HEK293 (cell line): ENCODE measurements around the gene GLMP.

Experiments used
- CTCF ChIP-seq: fragments of 450-650 bp; formaldehyde crosslinking; IDR thresholded peaks from 2 replicates; pipeline ENCODE4 v1.5.1; 2016; ENCODE audit warnings: missing biosample characterization, missing genetic modification characterization
- PATZ1 ChIP-seq: fragments of 450-650 bp; formaldehyde crosslinking; IDR thresholded peaks from 2 replicates; pipeline ENCODE4 v1.5.1; 2016; ENCODE audit warnings: missing biosample characterization, missing genetic modification characterization
- ZBTB26 ChIP-seq: fragments of 450-650 bp; formaldehyde crosslinking; optimal IDR thresholded peaks from 2 replicates; pipeline ENCODE3; 2016; ENCODE audit warnings: missing biosample characterization, mild to moderate bottlenecking, missing genetic modification characterization
- ZIC2 ChIP-seq: fragments of 450-650 bp; formaldehyde crosslinking; IDR thresholded peaks from 2 replicates; pipeline ENCODE4 v1.5.1; 2016; ENCODE audit warnings: missing biosample characterization, missing genetic modification characterization
- ZNF174 ChIP-seq: fragments of 450-650 bp; formaldehyde crosslinking; IDR thresholded peaks from 2 replicates; pipeline ENCODE4 v1.5.0; 2017; ENCODE audit warnings: missing biosample characterization, mild to moderate bottlenecking, missing genetic modification characterization
- ZNF274 ChIP-seq, 2 experiments: fragments of 200-500 bp in 1 of 2; fragments of 450-650 bp in 1 of 2; sonication (Bioruptor generic) in 1 of 2; formaldehyde crosslinking in 1 of 2; IDR thresholded peaks; 2 replicates each; pipeline versions ENCODE4 v1.5.1 to v1.6.1; 2014 to 2016; ENCODE audit warnings: borderline replicate concordance in 1 of 2, inconsistent platforms in 1 of 2, low read length in 1 of 2, missing biosample characterization in 1 of 2, missing genetic modification characterization in 1 of 2
- ZNF292 ChIP-seq: fragments of 450-650 bp; formaldehyde crosslinking; IDR thresholded peaks from 2 replicates; pipeline ENCODE4 v1.5.1; 2016; ENCODE audit warnings: low read depth, missing biosample characterization, missing genetic modification characterization, borderline replicate concordance
- ZNF610 ChIP-seq: fragments of 450-650 bp; formaldehyde crosslinking; IDR thresholded peaks from 2 replicates; pipeline ENCODE4 v1.5.1; 2016; ENCODE audit warnings: missing biosample characterization, missing genetic modification characterization, borderline replicate concordance
- ZNF629 ChIP-seq: fragments of 450-650 bp; formaldehyde crosslinking; IDR thresholded peaks from 2 replicates; pipeline ENCODE4 v1.5.1; 2017; ENCODE audit warnings: missing biosample characterization, missing genetic modification characterization

GRCh38 chr1:156305215-156305614 lies 9.7 kb upstream of the GLMP start:
- TF ChIP-seq ZNF292 (no peak), ZNF629 (tag by site-specific recombination) (no peak), ZNF274 (IDR thresholded peaks at IDR 0.05; ENCODE audit: low read length) (no peak), ZNF274 (tag by site-specific recombination; IDR thresholded peaks at IDR 0.05; ENCODE audit: borderline replicate concordance) (no peak), CTCF (tag by site-specific recombination) (no peak), ZNF174 (no peak), ZBTB26 (tag by site-specific recombination) (no peak), PATZ1 (tag by site-specific recombination) (no peak), ZNF610 (no peak), ZIC2 (no peak)
